Calu3 (cell line): ENCODE data around the gene WWOX. TPM values are rescaled to one million over a fixed set of nuclear protein-coding genes. Genes with fewer than 3 reads are reported as not detected.

Source experiments
- BruUV-seq: library from RNA; stranded (reverse); fragments of 400-500 nt; replicated peaks from 2 replicates; lab custom pipeline; 2021; lab: Mats Ljungman, UMichigan
- CTCF ChIA-PET: fragments of 300-600 bp; sonication (Branson Sonifier 250); formaldehyde crosslinking; loops from one replicate; lab custom pipeline; 2022; ENCODE audit warnings: antibody characterized with exemption; lab: Charles Lee
- DNase-seq: peaks from one replicate; pipeline ENCODE4 v3.0.0; 2022
- H3K27ac Mint-ChIP-seq: one replicate; pipeline ENCODE4 v1.8.0; 2022; ENCODE audit warnings: mixed read lengths; ENCODE audit not compliant: unreplicated experiment
- H3K27me3 Mint-ChIP-seq: one replicate; pipeline ENCODE4 v1.8.0; 2022; ENCODE audit warnings: mixed read lengths; ENCODE audit not compliant: unreplicated experiment
- H3K36me3 Mint-ChIP-seq: one replicate; pipeline ENCODE4 v1.8.0; 2022; ENCODE audit warnings: mild to moderate bottlenecking, moderate library complexity, mixed read lengths; ENCODE audit not compliant: insufficient read depth, unreplicated experiment
- H3K4me1 Mint-ChIP-seq: one replicate; pipeline ENCODE4 v1.8.0; 2022; ENCODE audit warnings: mild to moderate bottlenecking, low read depth, mixed read lengths; ENCODE audit not compliant: unreplicated experiment
- H3K4me3 Mint-ChIP-seq: one replicate; pipeline ENCODE4 v1.8.0; 2022; ENCODE audit warnings: mild to moderate bottlenecking, low read depth, moderate library complexity, mixed read lengths; ENCODE audit not compliant: unreplicated experiment
- H3K9me3 Mint-ChIP-seq: one replicate; pipeline ENCODE4 v1.8.0; 2022; ENCODE audit warnings: low read depth, mixed read lengths; ENCODE audit not compliant: unreplicated experiment
- CTCF ChIP-seq: fragments of 200-600 bp; IDR thresholded peaks from one replicate; pipeline ENCODE4 v1.8.0; 2022; ENCODE audit warnings: antibody characterized with exemption; ENCODE audit not compliant: unreplicated experiment
- intact Hi-C: fragments of 100-400 bp; cut with micrococcal nuclease; formaldehyde crosslinking; loops from one replicate; pipeline ENCODE4 v1.10.0; 2022; ENCODE audit not compliant: unreplicated experiment
- total RNA-seq: library from RNA; stranded (reverse); gene quantifications from 2 replicates; pipeline ENCODE4 v1.2.3, GENCODE V29; 2022

The WWOX gene
- total RNA-seq, 1 experiment from 2014 or later, result 33.5 TPM

DNA sequence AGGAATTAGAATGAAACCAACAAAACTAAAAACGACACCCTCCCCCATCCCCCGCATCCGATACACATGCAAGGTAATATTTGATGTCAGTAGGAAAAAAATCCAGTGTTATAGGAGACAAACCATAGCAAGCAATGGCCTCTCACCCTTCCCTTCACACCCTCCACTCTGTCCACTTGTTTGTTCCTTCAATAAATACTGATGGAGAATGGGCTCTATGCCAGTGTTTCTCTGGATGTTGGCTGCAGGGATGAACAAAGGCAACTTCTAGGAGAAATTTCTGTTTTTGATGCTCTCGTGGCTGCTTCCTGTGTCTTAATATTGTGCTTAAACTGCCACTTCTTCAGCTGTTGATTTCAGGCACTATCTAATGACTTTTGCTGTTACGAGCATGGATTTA lies 98.8 kb downstream of the WWOX start:
- Mint-ChIP-seq H3K27me3 (no peaks in the 10 kb centered on the region), H3K4me1 (peaks cover 32% of the 10 kb centered on the region), H3K9me3 (no peaks in the 10 kb centered on the region), H3K4me3 (no peak overlapping the region), H3K36me3 (no peaks in the 10 kb centered on the region), H3K27ac (no peak overlapping the region)
- CTCF ChIA-PET, result interaction anchor here (0.6 kb wide), 1 partner anchor 568 kb away, joined by 7 read pairs; no protein-coding TSS in a partner anchor
- no peak for TF ChIP-seq CTCF
- BruUV-seq, result no TSS peak
- intact Hi-C loops, result no loop called here
- DNase-seq, result no peak

DNA sequence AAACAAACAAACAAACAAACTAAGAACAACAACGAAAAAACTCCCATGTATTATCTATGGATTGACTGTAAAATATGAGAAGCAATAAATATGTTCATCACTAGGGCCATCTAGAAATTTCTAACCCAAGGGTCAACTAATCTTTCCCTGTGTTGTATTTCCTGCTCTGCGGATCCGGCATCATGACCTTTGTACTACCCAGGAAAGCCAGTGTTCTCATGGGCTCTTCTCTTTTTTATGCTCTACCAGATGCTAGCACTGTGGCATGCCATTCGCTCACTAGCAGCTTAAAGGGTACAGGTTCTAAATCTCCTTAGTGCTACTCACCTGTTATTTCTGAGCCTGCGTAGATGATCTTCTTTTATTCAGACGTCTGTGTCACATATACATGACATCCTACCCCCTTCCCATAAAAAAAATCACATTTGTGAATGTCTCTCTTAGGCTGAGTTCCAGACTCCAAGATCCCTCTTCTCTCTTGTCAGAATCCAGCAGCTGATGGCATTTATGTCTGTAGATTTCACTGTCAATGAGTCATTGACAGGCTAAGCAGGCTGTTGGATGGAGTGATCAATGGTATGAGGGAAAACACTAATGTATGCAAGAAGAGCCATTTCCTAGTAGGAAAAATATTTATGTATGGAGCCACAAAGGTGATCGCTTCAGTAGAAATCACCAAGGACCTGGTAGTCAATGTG lies 100.0 kb downstream of the WWOX start:
- Mint-ChIP-seq H3K9me3 (no peaks in the 10 kb centered on the region), H3K36me3 (no peaks in the 10 kb centered on the region), H3K4me1 (peaks cover 32% of the 10 kb centered on the region), H3K4me3 (no peak overlapping the region), H3K27ac (peak overlapping the region; percentile 2), H3K27me3 (no peaks in the 10 kb centered on the region)
- TF ChIP-seq CTCF, result no peak
- intact Hi-C loops, result no loop called here
- no peak for DNase-seq
- CTCF ChIA-PET, result interaction anchor here (0.5 kb wide), 1 partner anchor 27 kb away, joined by 3 read pairs; no protein-coding TSS in a partner anchor
- no TSS peak for BruUV-seq

- no peak for TF ChIP-seq CTCF
- Mint-ChIP-seq H3K9me3 (no peaks in the 10 kb centered on the region), H3K4me1 (peaks cover 32% of the 10 kb centered on the region), H3K27ac (peak overlapping the region; percentile 2), H3K27me3 (no peaks in the 10 kb centered on the region), H3K4me3 (no peak overlapping the region), H3K36me3 (no peaks in the 10 kb centered on the region)
- CTCF ChIA-PET, result no interaction called here
- no peak for DNase-seq
- BruUV-seq, result no TSS peak
- intact Hi-C loops, result no loop called here
Measured at GRCh38 chr16:78200023-78200389, 100.6 kb downstream of the WWOX start.

DNA sequence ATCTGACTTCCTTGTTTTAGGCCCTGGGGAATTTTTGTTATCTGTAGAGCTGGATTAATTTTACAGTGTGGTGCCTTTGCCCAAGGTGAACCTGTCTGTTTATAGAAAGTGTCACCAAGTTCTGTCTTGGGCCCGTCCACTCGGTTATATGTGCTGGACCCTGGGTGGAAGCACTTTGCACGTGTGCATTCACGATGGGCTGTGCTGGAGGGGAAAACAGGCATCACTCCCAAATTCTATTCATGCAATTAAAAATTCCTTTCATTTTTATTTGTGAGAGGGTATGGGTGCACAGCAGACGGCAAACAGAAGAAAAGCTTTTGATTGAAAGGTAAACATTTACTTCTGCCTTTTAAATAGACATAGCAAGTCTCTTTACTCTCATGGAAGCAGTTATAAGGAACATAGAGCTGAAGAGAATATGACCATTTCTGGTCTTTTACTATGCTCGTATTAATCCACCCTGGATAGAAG lies 101.2 kb downstream of the WWOX start:
- intact Hi-C loops, result no loop called here
- Mint-ChIP-seq H3K27ac (no peak overlapping the region), H3K4me1 (peaks cover 32% of the 10 kb centered on the region), H3K27me3 (no peaks in the 10 kb centered on the region), H3K9me3 (peaks cover 3% of the 10 kb centered on the region), H3K4me3 (no peak overlapping the region), H3K36me3 (no peaks in the 10 kb centered on the region)
- no TSS peak for BruUV-seq
- DNase-seq, result no peak
- TF ChIP-seq CTCF, result no peak
- CTCF ChIA-PET, result no interaction called here
